SKM-1 (cell line): ENCODE data around the gene ATXN3L.
"Not testable (repeated sequence)": the region's sequence is repeated elsewhere in the genome, so short reads cannot be mapped to it uniquely, and the experiment has no call there.

Experiments used
- DNase-seq: peaks from one replicate; lab custom pipeline; 2025; ENCODE audit not compliant: unreplicated experiment; lab: John Stamatoyannopoulos, UW

Gene ATXN3L

DNA sequence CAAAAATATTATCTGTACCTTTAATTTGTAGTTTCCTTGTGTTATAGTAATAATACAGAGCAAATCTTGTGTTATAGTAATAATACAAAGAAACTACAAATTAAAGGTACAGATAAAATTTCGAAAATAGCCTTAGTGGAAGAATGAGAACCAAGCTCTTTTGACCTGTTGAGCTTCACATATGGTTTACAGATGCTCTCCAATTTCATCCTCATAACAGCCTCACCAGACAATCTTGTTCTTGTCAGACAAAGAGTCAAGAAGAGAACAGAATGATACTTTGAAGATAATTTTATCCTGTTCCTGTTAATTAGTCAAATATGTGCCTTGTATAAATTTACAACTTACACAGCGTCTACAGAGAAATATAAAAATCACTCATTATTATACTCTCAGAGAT, 12.8 kb downstream of the ATXN3L start:
- no peak for DNase-seq

DNA sequence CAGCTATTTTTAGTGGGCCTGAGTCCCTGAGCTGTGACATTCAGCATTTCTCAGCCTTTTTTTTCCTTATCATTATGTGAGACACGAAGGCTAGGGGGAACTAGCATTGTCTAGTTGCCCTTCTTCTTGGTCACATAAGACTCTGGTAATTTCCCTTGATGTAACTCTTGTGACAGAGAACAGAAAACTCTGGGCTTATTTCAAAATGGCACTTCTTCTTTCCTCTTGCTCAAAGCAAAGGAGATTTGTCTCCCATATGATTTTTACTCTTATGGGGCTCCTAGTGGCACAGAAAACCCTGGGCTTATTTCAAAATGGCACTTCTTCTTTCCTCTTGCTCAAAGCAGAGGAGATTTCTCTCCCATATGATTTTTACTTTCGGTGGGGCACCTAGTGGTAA, 14.7 kb downstream of the ATXN3L start:
- DNase-seq: peak; percentile 34

DNA sequence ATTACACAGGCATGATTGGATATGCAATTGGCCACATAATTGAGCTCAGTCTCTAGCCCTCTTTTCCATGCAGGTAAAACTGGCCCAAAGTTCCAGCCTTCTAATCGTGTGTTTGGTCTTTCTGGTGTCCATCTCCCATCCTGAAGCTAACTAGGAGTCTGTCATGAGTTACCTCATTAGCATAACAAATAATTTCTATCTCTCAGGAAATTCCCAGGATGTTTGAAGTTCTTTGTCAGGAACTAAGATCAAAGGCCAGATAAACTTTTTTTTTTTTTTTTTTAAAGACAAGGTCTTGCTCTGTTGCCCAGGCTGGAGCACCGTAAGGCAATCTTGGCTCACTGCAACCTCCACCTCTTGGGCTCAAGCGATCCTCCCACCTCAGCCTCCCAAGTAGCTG, 15.8 kb downstream of the ATXN3L start:
- DNase-seq: no peak

DNA sequence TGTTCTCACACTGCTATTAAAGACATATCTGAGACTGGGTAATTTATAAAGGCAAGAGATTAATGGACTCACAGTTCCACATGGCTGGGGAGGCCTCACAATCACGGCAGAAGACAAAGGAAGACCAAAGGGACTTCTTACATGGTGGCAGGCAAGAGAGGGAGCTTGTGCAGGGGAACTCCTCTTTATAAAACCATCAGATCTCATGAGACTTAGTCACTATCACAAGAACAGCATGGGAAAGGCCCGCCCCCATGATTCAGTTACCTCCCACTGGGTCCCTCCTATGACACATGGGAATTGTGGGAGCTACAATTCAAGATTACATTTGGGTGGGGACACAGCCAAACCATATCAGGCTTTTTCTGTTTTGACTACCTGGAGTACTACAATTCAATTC, 16.6 kb downstream of the ATXN3L start:
- DNase-seq: not testable (repeated sequence)

DNA sequence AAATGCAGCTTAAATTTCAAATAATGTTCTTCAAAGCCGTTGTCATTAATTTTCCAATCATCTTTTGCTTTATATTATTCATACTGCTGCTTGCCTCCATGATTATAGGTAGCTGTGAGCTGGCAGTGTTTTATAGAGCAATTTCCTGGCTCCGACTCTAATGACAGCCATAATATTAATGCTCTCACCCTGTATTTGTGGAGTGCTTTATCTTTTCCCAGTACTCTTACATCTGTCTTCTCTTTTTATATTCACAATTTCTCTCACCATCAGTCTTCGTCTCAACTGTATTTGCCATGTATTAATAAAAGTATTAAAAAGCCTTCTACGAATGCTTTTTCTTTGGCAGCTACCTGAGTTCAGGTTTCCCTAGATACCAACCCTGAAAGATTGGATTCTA, 21.0 kb downstream of the ATXN3L start:
- no peak for DNase-seq

DNA sequence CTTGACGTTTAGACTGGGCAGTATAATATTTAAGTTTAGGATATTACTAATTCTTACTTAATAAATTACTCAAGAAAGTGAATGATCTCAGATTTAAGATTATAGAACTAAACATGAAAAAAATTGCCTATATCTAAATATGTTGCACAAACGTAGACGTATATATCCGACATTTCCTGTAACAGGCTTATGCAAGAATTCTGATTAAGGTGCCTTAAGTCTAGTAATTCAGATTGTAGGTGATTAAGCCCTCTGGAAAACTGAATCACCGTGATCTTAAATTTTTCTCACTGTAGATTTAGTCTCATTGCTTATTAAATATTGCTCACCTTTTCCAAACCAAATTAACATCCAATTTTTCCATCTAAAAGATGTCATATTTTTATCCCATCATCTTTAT, 24.0 kb downstream of the ATXN3L start:
- no peak for DNase-seq

DNA sequence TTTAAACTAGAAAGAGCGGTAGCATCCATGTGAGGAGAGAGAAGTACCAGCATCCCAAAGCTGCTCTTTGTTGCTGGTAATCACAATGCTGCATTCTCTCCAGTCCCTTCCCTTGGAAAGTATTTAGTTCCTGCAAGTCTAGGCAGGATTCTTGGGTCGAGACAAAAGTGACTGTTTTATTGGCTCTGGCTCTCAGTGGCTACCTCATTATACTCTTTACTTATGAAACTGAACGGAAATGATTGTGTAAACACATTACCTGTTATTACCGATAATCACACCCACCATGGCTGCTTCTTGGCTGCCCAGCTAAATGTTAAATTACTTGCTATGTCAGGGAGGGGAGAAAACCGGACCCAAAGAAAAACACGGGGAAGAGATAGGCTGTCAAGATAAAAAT, 26.2 kb downstream of the ATXN3L start:
- DNase-seq: no peak

DNA sequence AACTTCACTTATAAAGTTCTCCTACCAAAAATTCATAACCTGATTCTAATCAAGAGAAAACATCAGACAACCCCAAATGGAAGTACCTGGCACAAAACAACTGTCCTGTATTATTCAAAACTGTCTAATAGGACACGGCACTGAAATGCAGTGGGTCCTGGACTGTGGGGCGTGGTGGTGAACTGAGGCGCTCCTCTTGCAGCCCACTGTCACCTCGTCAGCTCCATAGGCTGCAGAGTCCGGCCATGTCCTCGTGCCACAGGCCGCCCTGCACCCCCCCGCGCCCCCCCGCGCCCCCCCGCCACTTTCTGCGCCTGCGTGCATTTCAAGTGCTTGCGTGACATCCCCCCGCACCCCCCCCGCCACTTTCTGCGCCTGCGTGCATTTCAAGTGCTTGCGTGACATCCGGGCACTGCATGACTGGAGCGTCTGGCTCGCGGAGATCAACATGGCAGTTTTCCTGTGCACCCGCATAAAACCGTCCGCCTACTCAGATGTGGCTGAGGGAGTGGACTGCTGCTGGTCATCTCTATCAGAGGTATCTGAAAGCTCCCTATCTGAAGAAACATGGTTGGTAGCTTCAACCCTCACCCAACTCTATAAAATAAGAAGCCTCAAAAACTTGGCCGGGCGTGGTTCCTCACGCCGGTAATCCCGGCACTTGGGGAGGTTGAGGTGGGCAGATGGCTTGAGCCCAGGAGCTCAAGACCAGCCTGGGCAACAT, 28.8 kb downstream of the ATXN3L start:
- no peak for DNase-seq

DNA sequence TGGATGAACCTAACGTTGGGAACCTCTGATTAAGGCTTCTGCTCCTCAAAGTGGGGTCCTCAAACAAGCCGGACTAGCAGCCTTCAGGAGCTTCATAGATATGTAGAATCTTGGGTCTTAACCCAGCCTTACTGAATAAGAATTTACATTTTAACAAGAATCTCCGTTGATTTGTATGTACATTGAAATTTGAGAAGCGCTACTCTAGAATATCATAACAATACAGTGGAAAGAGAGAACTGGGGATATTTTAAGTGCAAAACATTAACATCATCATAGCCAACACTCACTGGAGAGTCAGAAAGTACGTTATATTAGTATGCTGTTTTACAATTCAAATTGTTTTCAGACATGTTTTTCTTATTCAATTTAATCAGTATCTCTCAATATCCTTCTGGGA, 31.2 kb downstream of the ATXN3L start:
- no peak for DNase-seq

DNA sequence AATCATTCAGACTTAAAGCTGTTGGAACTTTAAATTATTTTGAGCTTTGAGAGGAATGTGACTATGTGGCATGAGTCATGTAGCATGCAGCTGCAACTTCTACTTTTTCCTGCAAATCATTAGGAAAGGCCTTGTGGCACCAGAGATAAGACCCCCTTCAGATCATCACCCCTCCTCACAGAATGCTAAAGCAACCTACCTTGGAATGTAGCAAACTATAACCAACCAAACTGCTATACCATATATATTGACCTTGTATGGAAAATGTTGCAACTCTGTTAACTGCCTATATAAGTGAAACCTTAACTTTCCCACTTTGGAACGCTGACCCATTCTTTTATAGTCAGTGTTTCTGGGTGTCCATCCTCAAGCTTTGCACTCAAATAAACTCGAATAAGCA, 32.0 kb downstream of the ATXN3L start:
- no peak for DNase-seq

DNA sequence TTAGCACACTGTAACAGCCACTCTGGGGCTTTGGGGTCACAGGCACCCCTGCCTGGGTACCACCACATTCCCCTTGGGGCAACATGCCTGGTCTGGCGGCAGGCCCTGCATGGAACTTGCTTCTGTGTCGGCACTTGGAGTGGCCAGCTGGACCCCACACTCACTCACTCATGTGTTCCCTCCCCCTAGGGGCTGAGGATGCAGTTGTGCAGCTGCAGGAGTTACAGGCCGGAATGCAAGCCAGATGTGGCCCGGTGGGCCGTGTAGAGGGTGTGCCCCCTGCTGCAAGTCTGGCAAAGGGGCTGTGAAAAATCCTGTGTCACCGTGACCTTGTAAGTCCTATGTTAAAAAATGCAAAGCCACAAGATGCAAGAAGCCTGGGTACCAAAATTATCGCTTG, 34.2 kb downstream of the ATXN3L start:
- no peak for DNase-seq

DNA sequence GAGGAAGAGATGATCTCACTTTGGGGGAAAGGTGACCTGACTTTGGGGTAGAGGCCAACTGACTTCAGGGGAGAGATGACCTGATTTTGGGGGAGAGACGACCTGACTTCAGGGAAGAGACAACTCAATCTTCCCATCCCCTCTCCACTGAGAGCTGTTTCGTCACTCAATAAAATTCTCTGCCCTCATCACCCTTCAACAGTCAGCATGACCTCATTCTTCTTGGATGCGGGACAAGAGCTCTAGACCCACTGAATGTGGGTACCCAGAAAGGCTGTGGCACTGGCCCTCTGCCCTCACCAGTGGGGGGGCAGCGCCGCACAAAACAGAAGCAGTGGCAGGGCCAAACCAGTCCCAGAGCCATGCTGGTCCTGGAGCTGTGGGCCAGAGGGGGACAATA, 34.6 kb downstream of the ATXN3L start:
- no peak for DNase-seq

DNA sequence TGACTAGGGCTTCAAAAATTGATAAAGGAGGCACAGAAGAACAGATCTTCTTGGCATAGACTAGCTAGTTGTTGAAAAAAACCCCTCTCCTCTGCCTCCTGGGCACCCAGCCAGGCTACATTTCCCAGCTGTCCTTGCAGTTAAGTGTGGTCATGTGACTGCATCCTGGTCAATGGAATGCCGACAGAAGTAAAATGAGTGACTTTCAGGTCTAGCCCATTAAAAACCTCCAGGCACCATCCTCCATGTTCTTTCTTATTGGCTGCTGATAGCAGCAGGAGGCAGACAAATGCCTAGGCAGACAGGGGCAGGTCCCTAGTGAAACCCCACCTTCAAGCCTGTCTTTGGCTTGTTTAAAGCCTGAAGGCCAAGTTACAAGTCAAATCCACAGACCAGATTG, 35.3 kb downstream of the ATXN3L start:
- no peak for DNase-seq

DNA sequence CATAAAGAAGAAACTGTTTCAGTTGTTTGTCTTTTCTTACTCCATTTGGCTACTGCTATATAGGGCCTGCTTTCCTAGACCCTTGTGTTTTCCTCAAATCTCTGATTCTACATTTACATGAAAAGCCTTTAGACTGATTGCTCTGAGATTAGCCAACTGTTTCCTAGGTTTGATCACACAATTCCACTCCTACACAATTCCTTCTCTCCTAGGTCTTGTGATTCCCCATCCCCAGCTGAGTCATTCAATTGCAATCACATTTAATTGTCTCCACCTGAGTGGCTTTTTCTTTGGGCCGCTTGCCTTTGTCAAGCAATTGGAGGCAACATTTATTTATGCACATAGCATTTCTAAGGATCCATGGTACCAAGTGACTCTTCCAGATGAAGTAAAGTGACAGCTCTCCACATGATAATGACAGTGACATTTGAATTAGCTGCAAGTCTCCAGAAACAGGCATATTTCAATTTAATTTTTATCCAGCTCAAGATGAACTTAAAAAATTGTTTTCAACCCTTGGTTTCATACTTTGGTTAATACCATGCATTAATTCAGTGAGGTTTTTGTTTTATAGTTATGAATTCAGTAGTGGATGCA, 35.8 kb downstream of the ATXN3L start:
- no peak for DNase-seq

DNA sequence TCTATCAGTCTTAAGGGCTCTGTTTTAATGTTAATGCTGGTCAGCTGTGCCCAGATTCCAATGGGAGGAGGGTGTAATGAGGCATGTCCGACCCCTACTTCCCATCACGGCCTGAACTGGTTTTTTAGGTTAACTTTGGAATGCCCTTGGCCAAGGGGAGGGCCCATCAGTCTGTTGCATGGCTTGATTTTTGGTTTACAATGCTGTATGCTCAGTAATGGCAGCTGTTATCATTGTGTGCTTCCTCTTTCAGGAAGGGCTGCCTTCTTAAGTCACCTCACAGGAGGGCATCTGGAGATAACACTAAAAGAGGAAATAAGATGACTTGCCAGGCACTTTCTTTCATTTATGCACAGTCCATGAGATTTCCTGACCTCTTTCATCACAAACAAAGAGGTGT, 36.3 kb downstream of the ATXN3L start:
- DNase-seq: peak; percentile 39

DNA sequence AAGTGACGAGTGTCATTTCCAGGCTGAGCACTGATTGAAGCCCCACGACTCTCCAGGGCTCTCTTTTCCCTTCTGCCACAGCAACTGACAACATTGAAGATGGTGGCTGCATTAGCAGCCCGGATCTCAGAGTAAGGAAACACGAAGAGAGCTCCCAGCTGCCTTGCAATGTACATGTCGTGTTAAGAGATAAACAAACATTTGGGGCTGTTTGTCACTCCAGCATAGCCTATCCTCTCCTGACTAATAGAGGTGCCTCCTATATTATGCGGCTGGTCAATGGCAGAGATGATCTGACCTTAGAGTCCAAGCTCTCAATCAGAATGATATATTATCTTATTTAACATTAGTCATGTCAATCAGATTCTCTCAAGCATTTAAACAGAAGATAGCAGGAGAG, 38.6 kb downstream of the ATXN3L start:
- DNase-seq: no peak

DNA sequence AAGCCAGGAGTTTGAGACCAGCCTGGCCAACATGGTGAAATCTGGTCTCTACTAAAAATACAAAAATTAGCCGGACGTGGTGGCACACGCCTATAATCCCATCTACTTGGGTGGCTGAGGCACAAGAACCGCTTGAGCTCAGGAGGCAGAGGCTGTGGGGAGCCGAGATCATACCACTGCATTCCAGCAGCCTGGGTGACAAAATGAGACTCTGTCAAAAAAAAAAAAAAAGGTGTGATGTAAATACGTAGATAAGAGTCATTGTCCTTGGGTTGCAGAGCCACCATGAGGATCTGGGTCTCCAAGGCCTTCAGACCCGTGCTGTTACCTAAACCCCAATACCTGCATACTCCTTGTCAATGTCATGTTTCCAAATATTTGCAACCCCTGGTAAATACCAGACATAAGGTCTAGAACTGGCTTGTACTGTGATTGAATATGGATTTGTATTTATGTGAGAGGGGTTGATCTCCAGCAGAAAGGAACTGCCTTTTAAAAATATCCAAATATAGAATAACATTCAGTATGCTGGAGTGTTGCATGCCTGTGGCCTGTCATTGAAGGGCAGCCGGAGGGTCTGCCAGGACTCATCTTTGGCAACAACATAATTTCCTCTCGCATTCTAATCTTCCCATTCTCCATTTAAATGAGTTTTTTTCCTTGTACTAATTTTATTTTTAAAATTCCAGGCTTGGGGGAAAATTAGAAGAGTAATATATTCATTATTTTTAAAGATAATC, 40.4 kb downstream of the ATXN3L start:
- DNase-seq: no peak

DNA sequence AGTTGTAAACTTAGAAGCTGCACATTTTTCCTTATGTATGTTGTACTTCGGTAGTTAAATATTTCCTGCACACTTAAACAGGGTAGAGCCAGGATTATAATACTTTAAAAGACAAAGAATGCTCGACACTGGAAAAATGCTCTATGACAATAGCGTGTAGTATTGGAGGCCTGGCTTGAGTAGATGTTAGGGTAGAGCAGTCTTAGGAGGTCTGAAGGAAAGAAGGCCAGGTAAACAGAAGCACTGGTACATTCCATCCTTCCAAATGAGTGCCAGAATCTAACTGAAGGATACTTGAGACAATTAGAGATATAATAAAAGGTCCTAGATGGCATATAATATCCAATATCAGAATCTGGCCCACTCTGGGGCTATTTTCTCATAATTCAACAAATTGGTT, 42.3 kb downstream of the ATXN3L start:
- no peak for DNase-seq

DNA sequence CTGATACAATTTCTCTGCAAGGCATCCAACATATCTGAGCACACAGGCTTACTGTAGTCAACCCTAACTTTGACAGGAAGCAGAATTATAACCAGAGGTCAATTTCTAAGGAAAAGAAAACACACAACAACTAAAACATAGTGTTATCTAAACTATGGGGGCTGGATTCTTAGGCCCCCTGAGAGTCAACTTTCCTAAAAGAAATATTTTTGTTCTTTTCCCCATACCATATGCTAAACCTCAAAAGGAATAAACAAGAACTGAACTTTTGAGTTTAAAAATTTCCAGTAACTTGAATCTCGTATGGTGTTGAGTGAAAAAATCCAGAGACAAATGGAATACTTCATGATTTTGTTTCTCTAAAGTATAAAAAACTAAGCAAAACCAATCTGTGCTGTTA, 42.9 kb downstream of the ATXN3L start:
- no peak for DNase-seq

DNA sequence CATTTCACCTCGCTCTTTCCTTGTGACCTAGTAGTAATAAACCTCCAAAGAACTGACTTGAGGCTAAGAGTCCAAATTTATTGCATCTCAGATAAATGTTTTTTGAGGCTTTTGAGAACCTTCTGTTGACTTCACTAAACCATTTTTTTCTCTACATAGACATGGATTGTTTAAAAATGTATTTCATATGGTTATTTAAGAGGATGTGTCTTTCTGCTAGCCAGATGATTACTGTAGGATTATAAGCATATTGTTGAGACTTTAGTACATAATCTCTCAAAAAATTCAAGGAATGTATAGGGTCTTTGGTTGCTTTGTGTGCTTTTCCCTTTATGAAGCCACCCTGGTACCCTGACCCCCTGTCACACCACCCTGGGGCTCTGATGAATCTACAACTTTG, 44.8 kb downstream of the ATXN3L start:
- DNase-seq: no peak

DNA sequence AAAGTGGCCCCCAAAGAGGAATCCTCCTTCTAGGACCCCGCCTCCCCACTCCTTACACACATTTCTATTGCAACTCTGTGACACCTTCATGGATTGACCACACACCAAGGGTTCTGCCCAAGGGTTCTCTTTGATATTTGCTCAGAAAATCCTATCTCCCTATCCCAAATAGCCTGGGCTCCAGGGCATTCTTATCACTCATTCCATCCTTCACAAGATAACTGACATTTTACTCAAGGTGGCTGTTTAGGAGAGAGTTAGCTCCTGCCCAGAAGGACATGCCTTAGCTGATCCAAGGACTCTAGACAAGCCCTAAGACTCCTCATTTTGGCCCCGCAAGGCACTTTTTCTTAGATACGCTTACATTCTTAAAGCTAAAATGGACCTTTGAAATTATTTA, 47.4 kb downstream of the ATXN3L start:
- no peak for DNase-seq

DNA sequence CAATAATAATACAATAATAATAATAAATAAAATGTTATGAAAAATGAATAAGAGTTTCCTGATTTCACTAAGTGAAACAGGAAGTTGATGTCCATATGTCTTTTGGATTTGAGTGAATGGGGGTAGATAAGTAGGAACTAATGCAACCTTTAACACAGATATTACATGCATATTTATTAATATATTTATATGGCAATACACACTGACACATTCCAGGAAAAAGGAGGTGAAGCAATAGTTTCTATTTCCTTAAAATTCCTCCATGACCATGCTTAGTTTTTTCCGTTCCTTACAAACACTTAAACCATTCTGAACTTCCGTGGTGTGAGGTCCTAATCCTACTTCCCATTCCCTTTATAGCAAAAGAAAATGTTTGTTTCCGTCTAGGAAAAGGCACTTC, 48.3 kb downstream of the ATXN3L start:
- no peak for DNase-seq
